HEK293 (cell line): ENCODE measurements around the gene GAK.

Experiments
- CTCF ChIP-seq: fragments of 450-650 bp; formaldehyde crosslinking; IDR thresholded peaks from 2 replicates; pipeline ENCODE4 v1.5.1; 2016; ENCODE audit warnings: missing biosample characterization, missing genetic modification characterization
- TCF7L2 ChIP-seq: IDR thresholded peaks from 2 replicates; pipeline ENCODE4 v1.6.1; 2011; ENCODE audit warnings: low read depth, mild to moderate bottlenecking, inconsistent platforms, low read length, moderate library complexity, borderline replicate concordance
- ZFP69B ChIP-seq: fragments of 450-650 bp; formaldehyde crosslinking; IDR thresholded peaks from 2 replicates; pipeline ENCODE4 v1.5.1; 2016; ENCODE audit warnings: missing biosample characterization, missing genetic modification characterization
- ZNF121 ChIP-seq: fragments of 450-650 bp; formaldehyde crosslinking; IDR thresholded peaks from 2 replicates; pipeline ENCODE4 v1.5.1; 2016; ENCODE audit warnings: missing biosample characterization, missing genetic modification characterization
- ZNF132 ChIP-seq: fragments of 450-650 bp; formaldehyde crosslinking; IDR thresholded peaks from 2 replicates; pipeline ENCODE4 v1.5.1; 2017; ENCODE audit warnings: missing biosample characterization, missing genetic modification characterization, borderline replicate concordance
- ZNF2 ChIP-seq: fragments of 450-650 bp; formaldehyde crosslinking; IDR thresholded peaks from 2 replicates; pipeline ENCODE4 v1.5.1; 2016; ENCODE audit warnings: missing biosample characterization, missing genetic modification characterization
- ZNF791 ChIP-seq: fragments of 450-650 bp; formaldehyde crosslinking; IDR thresholded peaks from 2 replicates; pipeline ENCODE4 v1.5.1; 2016; ENCODE audit warnings: missing biosample characterization, missing genetic modification characterization
- TF ChIP-seq, protein P1 (sequence below): fragments of 450-650 bp; formaldehyde crosslinking; IDR thresholded peaks from 2 replicates; pipeline ENCODE4 v1.5.1; 2016; ENCODE audit warnings: missing biosample characterization, missing genetic modification characterization

DNA sequence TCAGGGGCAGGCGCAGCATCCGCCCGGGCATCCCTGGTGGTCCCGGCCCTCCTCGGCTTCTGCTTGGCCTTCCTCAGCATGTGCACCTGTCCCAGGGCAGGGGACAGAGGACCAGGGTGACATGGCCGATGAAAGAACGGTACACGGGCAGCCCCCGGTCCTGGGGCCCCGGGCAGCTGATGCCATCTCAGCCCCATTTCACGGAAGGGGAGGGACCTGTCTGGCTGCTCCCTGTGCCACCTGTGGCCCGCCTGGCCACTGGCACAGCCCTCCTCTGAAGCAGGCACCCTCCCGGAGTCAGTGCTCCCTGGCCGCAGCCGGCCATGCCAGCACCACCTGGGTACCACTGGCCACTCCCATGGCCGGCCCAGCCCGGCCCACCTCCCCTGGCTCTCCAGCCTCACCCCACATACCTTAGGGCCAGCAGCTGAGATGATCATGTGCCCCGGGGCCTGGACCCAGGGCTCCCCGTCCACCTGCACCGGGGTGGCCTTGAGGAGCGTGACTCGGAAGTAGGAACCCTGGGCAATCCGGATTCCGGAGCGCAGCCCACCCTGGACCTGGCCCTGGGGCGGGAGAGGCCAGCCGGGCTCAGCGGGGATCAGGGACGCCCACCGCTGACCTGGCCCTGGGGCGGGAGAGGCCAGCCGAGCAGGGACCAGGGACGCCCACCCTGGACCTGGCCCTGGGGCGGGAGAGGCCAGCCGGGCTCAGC is 28.7 kb upstream of the GAK start:
- no peak for TF ChIP-seq ZNF121
- TF ChIP-seq ZNF132 (tag by site-specific recombination): no peak
- TF ChIP-seq CTCF (tag by site-specific recombination): no peak
- no peak for TF ChIP-seq ZNF2
- TF ChIP-seq TCF7L2: no peak
- no peak for TF ChIP-seq ZFP69B (tag by site-specific recombination)
- TF ChIP-seq, protein P1, sequence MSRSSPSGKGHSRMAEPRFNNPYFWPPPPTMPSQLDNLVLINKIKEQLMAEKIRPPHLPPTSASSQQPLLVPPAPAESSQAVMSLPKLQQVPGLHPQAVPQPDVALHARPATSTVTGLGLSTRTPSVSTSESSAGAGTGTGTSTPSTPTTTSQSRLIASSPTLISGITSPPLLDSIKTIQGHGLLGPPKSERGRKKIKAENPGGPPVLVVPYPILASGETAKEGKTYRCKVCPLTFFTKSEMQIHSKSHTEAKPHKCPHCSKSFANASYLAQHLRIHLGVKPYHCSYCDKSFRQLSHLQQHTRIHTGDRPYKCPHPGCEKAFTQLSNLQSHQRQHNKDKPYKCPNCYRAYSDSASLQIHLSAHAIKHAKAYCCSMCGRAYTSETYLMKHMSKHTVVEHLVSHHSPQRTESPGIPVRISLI (tag by site-specific recombination): no peak
- no peak for TF ChIP-seq ZNF791
